Upper lobe of left lung (tissue), 4 donors: Measurements from ENCODE around the gene C3orf20.

Experiments used
- CTCF ChIP-seq, 6 experiments: fragments of 450-650 bp in 4 of 6; fragments of 200-600 bp in 2 of 6; sonication (generic) in 2 of 6; IDR thresholded peaks; one replicate each; pipeline ENCODE4 v1.5.1; 2016 to 2019; ENCODE audit warnings: antibody characterized with exemption in 6 of 6
- EP300 ChIP-seq, 4 donors: sonication (generic); formaldehyde crosslinking; IDR thresholded peaks; one replicate each; pipeline ENCODE4 v1.5.1; 2017; ENCODE audit warnings: antibody characterized with exemption in 4 of 4, control low read depth in 2 of 4
- POLR2A ChIP-seq, 4 donors: fragments of 450-650 bp; IDR thresholded peaks; one replicate each; pipeline ENCODE4 v1.5.1; 2016 to 2017; ENCODE audit warnings: antibody characterized with exemption in 4 of 4, mild to moderate bottlenecking in 2 of 4

GRCh38 chr3:14772533-14773138 lies 97.7 kb downstream of the C3orf20 start:
- TF ChIP-seq CTCF (IDR thresholded peaks at IDR 0.05) (no peak), POLR2A (IDR thresholded peaks at IDR 0.05) (no peak), EP300 (IDR thresholded peaks at IDR 0.05) (no peak)
